Measurements from ENCODE around the gene TSHR. TPM values are rescaled to one million over a fixed set of nuclear protein-coding genes. Genes with fewer than 3 reads are reported as not detected.
"Not testable (repeated sequence)": the region's sequence is repeated elsewhere in the genome, so short reads cannot be mapped to it uniquely, and the experiment has no call there.

Gene TSHR
- total RNA-seq (not detected), polyA plus RNA-seq (under 1 TPM in 2 of 3 donors, not detected in 1; 0.47 to 0.60 TPM)

- intact Hi-C loops (cut with DNase I), result loop anchor here (10.0 kb wide), 1 partner anchor 509 kb away; no protein-coding TSS in a partner anchor
- H3K4me3 ChIP-seq, result peak within 1 kb of the TSS; percentile 21 to 55 (median 49)
- H3K27ac ChIP-seq, result no peak within 1 kb of the TSS
- H3K9me3 ChIP-seq, result no peaks in the 10 kb centered on the region
- H3K27me3 ChIP-seq, result peaks cover 0 to 7% (median 5%) of the 10 kb centered on the region in 3 donors
- WGBS, 2 donors, result 21 to 31% methylated on average over 21 of the region's 21 CpGs
- no peaks in the 10 kb centered on the region for H3K36me3 ChIP-seq
- no peak for DNase-seq
- peaks cover 0 to 10% (median 8%) of the 10 kb centered on the region in 4 donors for H3K4me1 ChIP-seq
- TF ChIP-seq, protein P1, sequence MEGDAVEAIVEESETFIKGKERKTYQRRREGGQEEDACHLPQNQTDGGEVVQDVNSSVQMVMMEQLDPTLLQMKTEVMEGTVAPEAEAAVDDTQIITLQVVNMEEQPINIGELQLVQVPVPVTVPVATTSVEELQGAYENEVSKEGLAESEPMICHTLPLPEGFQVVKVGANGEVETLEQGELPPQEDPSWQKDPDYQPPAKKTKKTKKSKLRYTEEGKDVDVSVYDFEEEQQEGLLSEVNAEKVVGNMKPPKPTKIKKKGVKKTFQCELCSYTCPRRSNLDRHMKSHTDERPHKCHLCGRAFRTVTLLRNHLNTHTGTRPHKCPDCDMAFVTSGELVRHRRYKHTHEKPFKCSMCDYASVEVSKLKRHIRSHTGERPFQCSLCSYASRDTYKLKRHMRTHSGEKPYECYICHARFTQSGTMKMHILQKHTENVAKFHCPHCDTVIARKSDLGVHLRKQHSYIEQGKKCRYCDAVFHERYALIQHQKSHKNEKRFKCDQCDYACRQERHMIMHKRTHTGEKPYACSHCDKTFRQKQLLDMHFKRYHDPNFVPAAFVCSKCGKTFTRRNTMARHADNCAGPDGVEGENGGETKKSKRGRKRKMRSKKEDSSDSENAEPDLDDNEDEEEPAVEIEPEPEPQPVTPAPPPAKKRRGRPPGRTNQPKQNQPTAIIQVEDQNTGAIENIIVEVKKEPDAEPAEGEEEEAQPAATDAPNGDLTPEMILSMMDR (IDR thresholded peaks at IDR 0.05), result no peak
- TF ChIP-seq POLR2AphosphoS5 (IDR thresholded peaks at IDR 0.05) (no peak), POLR2A (IDR thresholded peaks at IDR 0.05) (no peak), EP300 (IDR thresholded peaks at IDR 0.05) (no peak)
Observed at GRCh38 chr14:80955416-80955941, at the start of gene TSHR. Gene TSHR, plus strand, starts transcription at chr14:80955621. Its CDS starts 60 bp downstream, at chr14:80955681.

GRCh38 chr14:80906336-80906735 lies 49.1 kb upstream of the TSHR start:
- no peak for DNase-seq
- intact Hi-C loops (cut with DNase I), result no loop called here
- Histone ChIP-seq H3K27ac (no peak overlapping the region), H3K4me3 (no peak overlapping the region), H3K27me3 (no peaks in the 10 kb centered on the region), H3K4me1 (no peaks in the 10 kb centered on the region), H3K36me3 (peaks cover 0 to 5% (median 0%) of the 10 kb centered on the region in 4 donors), H3K9me3 (no peaks in the 10 kb centered on the region)
- TF ChIP-seq POLR2A (IDR thresholded peaks at IDR 0.05) (no peak), EP300 (IDR thresholded peaks at IDR 0.05) (no peak), POLR2AphosphoS5 (IDR thresholded peaks at IDR 0.05) (no peak)
- TF ChIP-seq, protein P1 (IDR thresholded peaks at IDR 0.05), result no peak
- WGBS, 2 donors, result 0 to 43% methylated on average over 1 of the region's 1 CpG

GRCh38 chr14:80906946-80907345 lies 48.5 kb upstream of the TSHR start:
- no peaks in the 10 kb centered on the region for H3K4me1 ChIP-seq
- H3K4me3 ChIP-seq, result no peak overlapping the region
- no peaks in the 10 kb centered on the region for H3K27me3 ChIP-seq
- no peak overlapping the region for H3K27ac ChIP-seq
- no peaks in the 10 kb centered on the region for H3K9me3 ChIP-seq
- TF ChIP-seq, protein P1 (IDR thresholded peaks at IDR 0.05), result no peak
- TF ChIP-seq POLR2A (IDR thresholded peaks at IDR 0.05) (no peak), POLR2AphosphoS5 (IDR thresholded peaks at IDR 0.05) (no peak), EP300 (IDR thresholded peaks at IDR 0.05) (no peak)
- WGBS, 2 donors, result 82 to 95% methylated on average over 4 of the region's 4 CpGs
- intact Hi-C loops (cut with DNase I), result no loop called here
- peaks cover 0 to 5% (median 0%) of the 10 kb centered on the region in 4 donors for H3K36me3 ChIP-seq
- no peak for DNase-seq

DNA sequence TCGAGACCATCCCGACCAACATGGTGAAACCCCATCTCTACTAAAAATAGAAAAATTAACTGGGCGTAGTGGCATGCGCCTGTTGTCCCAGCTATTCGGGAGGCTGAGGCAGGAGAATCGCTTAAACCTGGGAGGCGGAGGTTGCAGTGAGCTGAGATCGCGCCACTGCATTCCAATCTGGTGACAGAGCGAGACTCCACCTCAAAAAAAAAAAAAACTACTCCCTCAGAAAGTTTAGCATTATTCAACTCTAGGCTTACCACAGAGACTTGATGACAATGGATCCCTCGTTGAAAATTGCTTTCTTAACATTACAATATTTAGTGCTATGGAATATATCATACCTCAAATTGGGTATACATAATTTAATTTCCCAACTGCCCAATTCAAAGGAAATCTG lies 43.4 kb upstream of the TSHR start:
- H3K9me3 ChIP-seq; intact Hi-C loops (cut with DNase I); H3K27ac ChIP-seq; DNase-seq; H3K4me1 ChIP-seq; H3K27me3 ChIP-seq; H3K4me3 ChIP-seq: not testable (repeated sequence)
- 94 to 97% methylated on average over 11 of the region's 11 CpGs for WGBS, 2 donors
- H3K36me3 ChIP-seq, result peaks cover 0 to 25% (median 2%) of the 10 kb centered on the region in 4 donors

DNA sequence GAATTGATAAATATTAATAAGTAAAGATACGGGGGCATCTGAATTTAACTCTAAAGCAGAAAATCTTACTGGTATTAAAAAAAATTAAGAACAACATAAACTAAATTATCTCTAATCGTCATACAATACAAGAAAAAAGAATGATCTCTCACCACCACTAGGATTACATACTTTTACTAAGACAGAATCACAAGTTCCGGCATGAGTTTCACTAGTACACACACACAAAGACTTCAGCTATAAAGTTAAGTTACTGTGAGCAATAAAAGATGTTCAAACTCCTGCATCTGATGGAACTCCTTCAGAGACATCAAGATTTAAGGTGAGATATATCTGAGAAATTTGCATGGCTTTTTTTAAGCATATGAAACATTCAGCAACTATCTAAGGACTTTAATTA lies 35.8 kb upstream of the TSHR start:
- H3K36me3 ChIP-seq, result peaks cover 0 to 14% (median 2%) of the 10 kb centered on the region in 4 donors
- H3K4me1 ChIP-seq, result no peaks in the 10 kb centered on the region
- H3K27me3 ChIP-seq, result no peaks in the 10 kb centered on the region
- intact Hi-C loops (cut with DNase I), result no loop called here
- no peak overlapping the region for H3K27ac ChIP-seq
- TF ChIP-seq, protein P1 (IDR thresholded peaks at IDR 0.05), result no peak
- TF ChIP-seq EP300 (IDR thresholded peaks at IDR 0.05) (no peak), POLR2AphosphoS5 (IDR thresholded peaks at IDR 0.05) (no peak), POLR2A (IDR thresholded peaks at IDR 0.05) (no peak)
- 96 to 98% methylated on average over 3 of the region's 3 CpGs for WGBS, 2 donors
- no peak for DNase-seq
- H3K9me3 ChIP-seq, result no peaks in the 10 kb centered on the region
- no peak overlapping the region for H3K4me3 ChIP-seq

Measured in sigmoid colon (tissue), 7 donors.